Measurements from ENCODE around the gene ZNF221.
"Not testable (repeated sequence)": the region's sequence is repeated elsewhere in the genome, so short reads cannot be mapped to it uniquely, and the experiment has no call there.

DNA sequence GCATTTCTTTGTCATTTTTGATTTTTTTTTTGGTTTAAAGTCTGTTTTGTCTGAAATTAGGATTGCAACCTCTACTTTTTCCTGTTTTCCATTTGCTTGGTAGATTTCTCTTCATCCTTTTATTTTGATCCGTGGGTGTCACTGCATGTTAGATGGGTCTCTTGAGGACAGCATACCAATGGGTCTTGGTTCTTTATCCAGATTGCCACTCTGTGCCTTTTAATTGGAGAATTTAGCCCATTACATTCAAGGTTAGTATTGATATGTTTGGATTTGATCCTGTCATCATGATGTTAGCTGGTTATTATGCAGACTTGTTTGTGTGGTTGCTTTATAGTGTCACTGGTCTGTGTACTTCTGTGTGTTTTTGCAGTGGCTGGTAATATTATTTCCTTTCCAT is 3.6 kb upstream of the ZNF221 start:
- TF ChIP-seq, protein P1, sequence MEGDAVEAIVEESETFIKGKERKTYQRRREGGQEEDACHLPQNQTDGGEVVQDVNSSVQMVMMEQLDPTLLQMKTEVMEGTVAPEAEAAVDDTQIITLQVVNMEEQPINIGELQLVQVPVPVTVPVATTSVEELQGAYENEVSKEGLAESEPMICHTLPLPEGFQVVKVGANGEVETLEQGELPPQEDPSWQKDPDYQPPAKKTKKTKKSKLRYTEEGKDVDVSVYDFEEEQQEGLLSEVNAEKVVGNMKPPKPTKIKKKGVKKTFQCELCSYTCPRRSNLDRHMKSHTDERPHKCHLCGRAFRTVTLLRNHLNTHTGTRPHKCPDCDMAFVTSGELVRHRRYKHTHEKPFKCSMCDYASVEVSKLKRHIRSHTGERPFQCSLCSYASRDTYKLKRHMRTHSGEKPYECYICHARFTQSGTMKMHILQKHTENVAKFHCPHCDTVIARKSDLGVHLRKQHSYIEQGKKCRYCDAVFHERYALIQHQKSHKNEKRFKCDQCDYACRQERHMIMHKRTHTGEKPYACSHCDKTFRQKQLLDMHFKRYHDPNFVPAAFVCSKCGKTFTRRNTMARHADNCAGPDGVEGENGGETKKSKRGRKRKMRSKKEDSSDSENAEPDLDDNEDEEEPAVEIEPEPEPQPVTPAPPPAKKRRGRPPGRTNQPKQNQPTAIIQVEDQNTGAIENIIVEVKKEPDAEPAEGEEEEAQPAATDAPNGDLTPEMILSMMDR (IDR thresholded peaks at IDR 0.05 in 2 of 3, conservative IDR thresholded peaks at IDR 0.05 in 1 of 3; ENCODE audit: borderline replicate concordance in 1 of 3, insufficient read depth in 1 of 3, low read depth in 2 of 3, low read length in 2 of 3) = not testable (repeated sequence)
- TF ChIP-seq EZH2phosphoT487 (IDR thresholded peaks at IDR 0.05; ENCODE audit: borderline replicate concordance); POLR2A (IDR thresholded peaks at IDR 0.05; ENCODE audit: borderline replicate concordance, extremely low read depth, insufficient read depth, insufficient read length): not testable (repeated sequence)
